GM21717 (cell line): Measurements from ENCODE around the gene OCEL1.

Experiments
- ATAC-seq: cut with Tn5 transposase; IDR thresholded peaks from one replicate; pipeline ENCODE4 v1.9.1; 2021; ENCODE audit warnings: mild to moderate bottlenecking, moderate library complexity; ENCODE audit not compliant: unreplicated experiment

The OCEL1 gene

GRCh38 chr19:17237747-17238706, 12.0 kb downstream of the OCEL1 start:
- ATAC-seq: no peak

GRCh38 chr19:17240062-17240752, 14.2 kb downstream of the OCEL1 start:
- ATAC-seq: no peak

GRCh38 chr19:17240826-17241399, 14.9 kb downstream of the OCEL1 start:
- ATAC-seq: no peak

GRCh38 chr19:17242431-17243208, 16.6 kb downstream of the OCEL1 start:
- no peak for ATAC-seq

GRCh38 chr19:17243211-17243829, 17.3 kb downstream of the OCEL1 start:
- ATAC-seq: no peak

DNA sequence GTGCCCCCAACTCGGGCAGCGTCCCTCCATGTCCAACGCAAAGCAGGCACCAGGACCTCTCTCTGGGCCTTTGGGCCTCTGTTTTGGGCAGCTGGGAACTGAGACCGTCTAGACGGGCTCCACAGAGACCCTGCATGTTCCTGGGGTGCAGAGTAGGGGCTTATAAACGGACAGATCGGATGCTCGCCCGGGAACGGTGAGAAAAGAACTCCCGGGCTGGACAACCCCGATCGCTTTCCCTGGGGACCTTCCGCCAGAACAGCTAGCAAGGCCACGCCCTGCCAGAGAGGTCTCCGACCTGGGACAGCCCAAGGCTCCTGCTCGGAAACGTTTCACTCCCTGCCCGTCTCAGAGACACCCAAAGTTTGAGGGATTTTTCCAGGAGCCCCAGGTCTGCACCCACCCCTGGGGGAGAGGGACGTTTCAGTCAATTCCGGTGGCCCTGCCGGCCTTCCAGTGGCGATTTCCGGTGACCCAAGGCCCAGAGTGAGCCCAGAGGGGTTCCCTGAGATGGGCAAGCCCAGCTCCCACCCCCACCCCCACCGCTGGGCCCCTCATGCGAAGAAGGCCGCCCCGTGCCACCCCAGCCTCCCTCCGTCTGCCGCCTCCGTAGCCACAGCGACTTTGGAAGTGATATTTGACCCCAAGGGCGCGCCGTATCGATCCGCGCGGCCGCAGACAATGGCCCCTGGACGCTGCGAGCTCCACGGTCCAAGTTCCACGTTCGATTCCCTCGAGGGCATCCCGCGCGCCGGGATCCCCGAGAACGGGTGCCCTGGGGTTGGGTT, 18.0 kb downstream of the OCEL1 start:
- no peak for ATAC-seq

- ATAC-seq: no peak
Measured at GRCh38 chr19:17244618-17245534, 18.9 kb downstream of the OCEL1 start.

DNA sequence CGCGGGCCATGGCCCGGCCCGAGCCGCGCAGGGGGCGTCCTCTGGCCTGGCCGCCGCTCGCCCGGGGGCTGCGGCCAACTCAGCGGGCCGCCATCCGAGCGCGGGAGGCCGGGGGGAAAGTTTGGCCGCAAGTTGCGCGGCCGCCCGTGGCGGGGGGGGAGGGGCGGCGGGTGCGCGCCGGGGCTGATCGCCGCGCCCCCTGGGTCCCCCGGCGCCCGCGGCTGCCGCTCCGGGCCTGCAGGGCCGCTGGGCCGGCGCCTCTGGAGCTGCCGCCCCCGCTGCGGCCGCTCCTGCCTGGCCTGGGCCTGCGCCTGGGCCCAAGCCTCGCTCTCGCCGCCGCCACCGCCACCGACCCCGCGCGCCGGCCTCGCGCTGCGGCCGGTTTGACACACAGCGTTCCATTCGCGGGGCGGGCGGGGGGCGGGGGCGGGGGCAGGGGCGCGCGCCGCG, 19.5 kb downstream of the OCEL1 start, which contains the start of gene NR2F6:
Gene NR2F6, minus strand, starts transcription at position 385 of the 450 bp plus-strand sequence. CDS start 699 bp downstream, outside the sequence.
- ATAC-seq: no peak

- no peak for ATAC-seq
Measured at GRCh38 chr19:17246681-17247425, 20.8 kb downstream of the OCEL1 start.

DNA sequence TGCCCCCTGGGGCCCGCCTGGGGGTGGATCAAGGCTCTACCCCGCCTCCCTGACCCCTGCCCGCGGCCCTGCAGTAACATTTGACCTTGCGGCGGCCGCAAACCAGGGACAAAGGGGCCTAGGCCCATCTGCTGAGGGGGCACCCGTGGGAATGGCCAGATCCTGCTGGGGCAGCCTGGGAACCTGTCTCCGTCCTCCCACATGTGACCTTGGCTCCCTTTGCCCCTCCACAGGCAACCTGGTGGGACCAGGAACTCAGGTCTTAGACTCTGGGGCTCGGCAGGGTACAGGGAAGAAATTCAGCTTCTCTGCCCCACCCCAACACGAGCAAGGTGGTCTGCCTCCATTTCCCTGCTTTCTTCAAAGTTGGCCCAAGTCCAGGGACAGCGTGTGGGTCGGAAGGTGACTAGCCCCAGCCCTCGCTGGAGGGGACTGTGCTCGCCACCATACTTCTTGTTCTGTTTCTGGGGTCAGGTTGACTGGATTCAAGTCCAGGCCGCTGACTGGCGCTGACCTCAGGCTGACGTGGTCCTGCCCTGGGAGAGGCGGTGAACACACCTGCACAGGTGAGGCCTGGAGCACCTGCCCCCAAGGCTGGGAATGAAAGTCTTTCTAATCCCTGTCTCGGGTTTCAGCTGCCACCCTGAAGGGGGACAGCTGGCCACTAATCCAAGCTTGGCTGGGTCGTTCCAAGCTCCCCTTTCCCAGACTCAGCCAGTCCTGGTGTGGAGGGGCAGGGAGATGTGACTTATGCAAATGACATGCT, 22.2 kb downstream of the OCEL1 start:
- no peak for ATAC-seq

DNA sequence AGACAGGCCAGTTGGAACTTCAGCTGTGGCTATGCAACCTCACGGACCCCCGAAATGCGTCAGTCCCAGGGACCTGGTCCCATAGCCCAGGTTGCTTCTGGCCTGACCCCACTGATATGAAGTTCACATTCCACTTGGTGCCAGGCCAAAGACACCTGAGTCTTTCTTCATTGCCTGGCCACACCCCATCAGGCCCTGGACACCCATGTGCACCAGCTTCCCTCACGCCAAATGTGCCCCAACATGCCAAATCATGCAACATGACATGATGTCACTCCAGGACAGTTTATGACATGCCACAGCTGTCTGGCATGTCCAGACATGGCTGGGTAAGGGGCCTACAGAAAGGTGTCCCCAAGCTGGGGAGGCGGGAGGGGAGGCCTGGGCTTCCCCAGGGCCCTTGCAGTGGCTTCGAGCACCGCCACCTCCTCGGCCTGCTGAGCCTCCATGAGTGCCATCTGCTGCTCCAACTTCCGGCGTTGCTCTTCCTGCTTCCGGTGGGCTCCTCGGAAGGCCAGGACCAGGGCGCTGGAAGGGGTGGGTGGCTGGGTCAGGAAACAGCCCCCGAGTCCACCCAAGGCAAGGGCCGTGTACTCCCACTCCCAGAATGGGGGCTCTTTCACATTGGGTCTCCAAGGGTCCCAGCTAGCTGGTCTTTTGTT, 24.0 kb downstream of the OCEL1 start:
- ATAC-seq: no peak

GRCh38 chr19:17254636-17255035, 28.6 kb downstream of the OCEL1 start:
- no peak for ATAC-seq

GRCh38 chr19:17255150-17255621, 29.2 kb downstream of the OCEL1 start:
- no peak for ATAC-seq

- no peak for ATAC-seq
Measured at GRCh38 chr19:17256130-17256529, 30.1 kb downstream of the OCEL1 start.

DNA sequence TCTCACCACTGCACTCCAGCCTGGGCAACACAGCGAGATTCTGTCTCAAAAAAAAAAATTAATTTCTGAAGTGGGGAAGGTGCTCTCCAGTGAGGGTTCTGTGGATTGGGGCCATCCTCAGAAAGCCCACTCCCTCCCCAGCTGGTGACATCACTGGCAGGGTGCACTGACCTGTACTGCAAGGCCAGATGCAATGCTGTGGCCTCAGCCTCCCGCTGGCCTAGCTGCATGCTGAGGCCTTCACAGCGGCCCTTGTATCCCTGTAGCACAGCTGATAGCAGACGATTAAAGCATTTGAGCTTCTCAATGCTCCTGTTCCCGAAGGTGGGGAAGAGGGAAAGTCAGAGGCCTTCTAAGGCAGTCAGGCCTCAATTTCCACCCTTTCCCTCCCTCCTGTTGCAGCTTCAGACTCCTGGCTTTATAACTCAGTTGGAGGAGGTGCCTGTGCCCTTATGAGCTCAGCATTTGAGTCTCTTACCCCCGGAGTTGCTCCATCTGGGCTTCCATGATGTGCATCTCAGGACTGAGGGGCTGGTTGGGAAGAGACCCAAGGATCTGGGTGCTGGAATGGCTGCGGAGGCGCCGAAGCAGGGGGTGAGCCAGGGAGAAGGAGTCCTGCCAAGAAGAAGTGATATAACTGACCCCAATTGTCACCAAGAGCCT, 33.2 kb downstream of the OCEL1 start:
- ATAC-seq: no peak

GRCh38 chr19:17259934-17260333, 33.9 kb downstream of the OCEL1 start:
- ATAC-seq: no peak
